Stimulated activated CD4-positive, alpha-beta T cell treated with anti-CD3 and anti-CD28 coated beads, Interleukin-4, amount 100 ng/mL, for 48 hours (primary cell): ENCODE results near the gene CLASP1.
"Not testable (repeated sequence)": the region's sequence is repeated elsewhere in the genome, so short reads cannot be mapped to it uniquely, and the experiment has no call there.

ENCODE experiments used
- DNase-seq, 2 donors: peaks; one replicate each; pipeline ENCODE4 v3.0.0-alpha.2; 2020; ENCODE audit warnings: low read depth in 2 of 2

The CLASP1 gene

DNA sequence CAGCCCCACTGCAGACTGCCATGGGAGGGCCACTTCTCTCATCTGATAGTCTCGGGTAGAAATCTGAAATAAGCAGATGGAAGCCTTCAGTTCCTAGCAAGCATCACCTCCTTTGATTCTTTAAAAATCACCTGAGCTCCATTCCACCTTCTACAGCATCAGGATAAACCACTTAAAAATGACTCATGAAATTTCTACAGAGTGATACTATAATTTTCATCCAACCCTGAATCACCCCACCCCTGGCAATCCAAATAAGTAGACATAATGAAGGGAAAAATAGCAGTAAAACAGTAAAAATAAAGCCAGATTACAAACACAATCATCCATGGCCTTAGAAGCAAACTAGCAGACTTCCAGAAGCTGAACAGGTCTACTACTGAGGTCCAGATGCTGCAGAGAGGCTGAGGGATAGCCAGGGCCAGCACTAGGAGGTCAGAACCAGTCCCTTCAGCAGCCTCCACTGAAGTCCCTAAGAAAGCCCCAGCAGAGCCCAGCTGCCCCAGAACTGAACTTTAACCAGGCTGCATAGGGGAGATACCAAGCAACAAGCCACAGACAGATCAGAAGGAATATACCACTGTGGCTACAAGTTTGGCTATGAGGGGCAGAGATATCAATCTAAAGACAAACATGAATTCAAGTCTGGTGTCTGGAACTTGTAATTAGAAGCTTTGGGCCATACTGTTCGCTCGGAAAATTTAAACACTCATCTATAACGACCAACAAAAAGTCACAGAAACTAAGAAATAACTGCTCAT is 173.3 kb downstream of the CLASP1 start:
- DNase-seq: no peak

DNA sequence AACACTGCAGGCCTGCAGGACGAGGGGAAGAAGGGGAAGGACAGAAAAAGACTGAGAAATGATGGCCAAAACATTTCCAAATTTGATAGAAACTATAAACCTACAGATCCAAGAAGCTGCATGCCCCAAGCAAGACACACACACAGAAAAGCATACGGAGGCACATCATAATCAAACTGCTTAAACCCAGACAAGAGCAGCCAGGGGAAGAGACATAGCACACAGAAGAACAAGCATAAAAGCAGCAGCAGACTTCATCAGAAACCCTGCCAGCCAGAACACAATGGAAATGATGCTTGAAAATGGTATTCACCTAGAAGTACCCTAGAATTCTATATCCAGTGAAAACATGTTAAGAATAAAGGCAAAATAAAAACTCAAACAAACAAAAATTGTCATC is 175.8 kb downstream of the CLASP1 start:
- DNase-seq: no peak

DNA sequence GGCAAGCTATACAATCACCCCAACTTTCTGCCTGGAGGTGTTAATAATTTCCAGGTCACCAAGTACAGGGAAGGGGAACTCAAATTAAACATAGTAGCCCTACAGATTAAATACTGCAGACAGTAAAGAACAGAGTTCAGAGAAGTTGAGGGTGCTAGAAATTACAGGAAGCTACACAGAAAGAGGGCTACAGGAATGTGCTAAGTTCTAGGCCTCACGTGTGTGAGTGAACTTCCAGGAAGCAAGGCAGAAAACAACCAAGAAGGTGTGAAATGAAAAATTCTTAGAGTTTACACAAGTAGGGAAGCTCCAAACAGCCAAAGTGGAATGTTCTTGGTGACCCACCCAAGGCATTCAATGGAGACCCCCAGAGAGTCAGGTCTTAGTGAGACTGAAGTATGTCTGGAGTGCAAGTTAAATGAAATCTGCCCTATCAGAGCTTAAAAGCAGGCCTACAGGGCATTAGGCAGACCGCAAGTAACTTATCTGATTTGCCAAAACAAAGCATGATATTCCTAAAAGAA is 176.7 kb downstream of the CLASP1 start:
- no peak for DNase-seq

- DNase-seq: no peak
Measured at GRCh38 chr2:121471532-121472469, 177.5 kb downstream of the CLASP1 start.

DNA sequence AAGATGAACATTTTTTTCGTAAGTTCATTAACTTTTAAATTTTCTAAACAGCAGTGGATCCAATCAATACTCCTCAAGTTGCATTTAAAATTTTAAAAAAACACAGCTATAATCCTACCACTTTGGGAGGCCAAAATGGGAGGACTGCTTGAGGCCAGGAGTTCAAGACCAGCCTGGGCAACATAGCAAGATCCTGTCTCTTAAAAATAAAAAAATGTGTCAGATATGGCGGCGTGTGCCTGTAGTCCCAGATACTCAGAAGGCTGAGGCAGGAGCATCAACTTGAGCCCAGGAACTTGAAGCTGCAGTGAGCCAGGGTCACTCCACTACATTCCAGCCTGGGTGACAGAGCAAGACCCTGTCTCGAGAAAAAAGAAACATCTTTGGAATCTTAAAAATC is 178.3 kb downstream of the CLASP1 start:
- DNase-seq: no peak

- DNase-seq: no peak
Measured at GRCh38 chr2:121469356-121469755, 179.9 kb downstream of the CLASP1 start.

- no peak for DNase-seq
Measured at GRCh38 chr2:121468936-121469335, 180.3 kb downstream of the CLASP1 start.

- DNase-seq: no peak
Measured at GRCh38 chr2:121459291-121459690, 190.0 kb downstream of the CLASP1 start.

DNA sequence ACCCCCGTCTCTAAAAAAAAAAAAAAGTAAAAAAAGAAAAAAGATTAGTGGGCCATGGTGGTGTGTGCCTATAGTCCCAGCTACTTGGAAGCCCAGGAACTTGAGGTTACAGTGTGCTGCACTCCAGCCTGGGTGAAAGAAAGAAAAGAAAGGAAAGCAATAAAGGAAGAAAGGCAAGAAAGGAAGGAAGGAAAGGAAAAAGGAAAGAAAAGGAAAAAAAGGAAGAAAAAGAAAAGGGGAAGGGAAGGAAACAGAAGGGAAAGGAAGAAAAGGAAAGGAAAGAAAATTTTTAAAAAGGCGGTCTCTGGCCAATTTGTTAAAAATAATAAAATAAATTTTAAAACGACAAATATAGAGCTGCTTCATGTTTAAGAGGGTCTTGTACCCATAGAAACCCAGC is 192.9 kb downstream of the CLASP1 start:
- DNase-seq: no peak

- DNase-seq: no peak
Measured at GRCh38 chr2:121455446-121455845, 193.8 kb downstream of the CLASP1 start.

DNA sequence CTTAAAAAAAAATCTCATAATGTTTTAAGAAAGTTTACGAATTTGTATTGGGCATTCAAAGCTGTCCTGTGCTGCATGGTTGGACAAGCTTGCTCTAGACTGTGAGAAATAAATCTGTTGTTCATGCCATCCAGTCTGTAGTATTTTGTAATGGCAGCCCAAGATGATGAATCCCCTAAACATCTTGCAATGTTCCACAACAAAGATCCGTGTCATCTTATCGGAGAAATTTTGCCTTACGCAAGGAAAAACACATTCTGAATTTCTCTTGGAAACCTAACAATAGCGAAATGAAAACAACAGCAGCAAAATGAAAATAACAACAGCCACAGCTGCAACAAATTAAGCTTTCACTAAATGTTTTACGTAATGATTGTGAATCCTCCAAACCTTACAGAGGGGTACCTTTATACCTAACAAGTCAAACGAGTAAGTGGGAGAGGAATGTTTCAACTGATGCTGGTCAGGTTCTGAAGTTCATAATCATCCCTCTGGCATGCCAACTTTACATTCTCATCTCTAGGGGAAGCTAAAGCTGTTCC is 194.6 kb downstream of the CLASP1 start:
- DNase-seq: no peak

DNA sequence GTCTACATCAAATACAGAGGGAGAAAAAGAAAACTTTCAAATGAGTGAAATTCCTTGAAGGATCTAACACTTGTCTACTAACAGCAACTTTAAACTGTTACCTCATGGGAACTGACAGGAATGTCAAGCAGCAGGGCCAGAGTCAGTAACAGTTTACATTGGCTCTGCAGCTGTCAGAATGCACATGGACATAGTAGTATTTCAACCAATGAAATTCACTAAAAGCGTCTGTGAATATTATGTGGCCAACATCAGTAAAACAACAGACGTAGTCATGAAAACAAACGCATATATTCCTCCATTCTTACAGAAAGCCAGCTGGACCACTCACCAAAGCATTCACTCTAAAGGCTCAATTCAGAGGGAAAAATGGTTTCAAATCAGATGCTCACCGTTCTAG is 197.9 kb downstream of the CLASP1 start:
- no peak for DNase-seq

DNA sequence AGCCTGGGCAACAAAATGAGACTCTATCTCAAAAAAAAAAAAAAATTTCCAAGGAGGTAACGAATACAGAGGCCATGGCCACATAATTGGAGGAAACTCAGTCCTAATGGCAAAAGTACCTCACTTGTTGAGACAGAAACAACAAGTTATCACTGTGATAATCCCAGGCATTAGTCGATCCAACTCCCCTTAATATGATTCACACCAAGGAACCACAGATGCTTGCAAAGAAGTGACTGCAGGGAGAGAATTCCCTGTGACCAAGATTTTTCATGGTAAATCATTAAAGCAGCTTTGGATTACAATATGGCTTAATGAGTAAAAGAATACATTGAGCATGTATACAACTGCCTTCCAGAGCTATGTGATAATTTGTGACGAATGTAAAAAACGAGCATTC is 199.0 kb downstream of the CLASP1 start:
- no peak for DNase-seq

- no peak for DNase-seq
Measured at GRCh38 chr2:121446647-121447241, 202.5 kb downstream of the CLASP1 start.

DNA sequence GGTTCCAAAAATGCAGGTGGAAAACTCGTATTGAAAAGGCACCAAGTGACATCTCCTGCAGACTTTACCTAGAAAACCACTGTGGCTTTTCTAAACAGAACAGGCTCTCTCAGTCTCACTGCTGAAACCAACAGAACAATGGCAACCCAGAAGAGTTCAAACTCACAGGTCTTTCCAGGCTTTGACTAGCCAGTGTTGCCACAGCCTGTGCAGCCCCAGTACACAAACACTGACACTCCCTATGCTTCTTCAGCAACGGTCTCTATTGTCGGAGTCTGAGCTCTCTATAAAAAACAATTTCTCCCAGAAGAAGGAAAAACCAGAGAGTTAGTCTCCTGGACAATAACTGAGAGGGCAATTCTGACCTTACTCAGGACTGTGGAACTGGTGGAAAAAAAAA is 206.4 kb downstream of the CLASP1 start:
- DNase-seq: no peak

DNA sequence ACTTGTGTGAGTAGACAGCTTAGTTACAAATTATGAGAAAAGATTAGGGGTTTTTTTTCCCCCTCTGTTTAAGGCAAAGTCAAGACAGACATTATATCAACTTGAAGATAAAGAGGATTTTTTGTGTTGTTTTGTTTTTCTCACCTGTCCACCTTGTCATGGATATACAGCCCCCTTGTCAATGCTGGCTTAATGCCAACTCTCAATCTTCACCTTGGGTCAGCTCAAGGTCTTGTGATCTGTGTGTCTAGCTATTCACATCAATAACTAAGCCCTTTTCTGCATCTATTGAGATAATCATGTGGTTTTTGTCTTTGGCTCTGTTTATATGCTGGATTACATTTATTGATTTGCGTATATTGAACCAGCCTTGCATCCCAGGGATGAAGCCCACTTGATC is 211.0 kb downstream of the CLASP1 start:
- DNase-seq: not testable (repeated sequence)

DNA sequence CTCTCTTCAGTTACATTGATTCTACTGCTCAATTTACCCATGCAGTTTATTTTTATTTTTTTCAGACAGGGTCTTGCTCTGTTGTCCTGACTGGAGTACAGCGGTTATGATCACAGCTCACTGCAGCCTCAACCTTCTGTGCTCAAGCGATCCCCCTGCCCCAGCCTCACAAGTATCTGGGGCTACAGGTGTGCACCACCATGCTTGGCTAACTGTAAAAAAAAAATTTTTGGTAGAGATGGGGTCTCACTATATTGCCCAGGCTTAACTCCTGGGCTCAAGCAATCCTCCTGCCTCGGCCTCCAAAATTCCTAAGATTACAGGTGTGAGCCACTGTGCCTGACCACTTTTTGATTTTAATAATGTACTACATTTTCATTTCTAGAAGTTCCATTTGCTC is 212.3 kb downstream of the CLASP1 start:
- DNase-seq: no peak

- no peak for DNase-seq
Measured at GRCh38 chr2:121435790-121436189, 213.5 kb downstream of the CLASP1 start.

- DNase-seq: no peak
Measured at GRCh38 chr2:121431214-121431613, 218.0 kb downstream of the CLASP1 start.

- DNase-seq: no peak
Measured at GRCh38 chr2:121429927-121430520, 219.2 kb downstream of the CLASP1 start.

GRCh38 chr2:121429119-121429903 is 220.0 kb downstream of the CLASP1 start:
- no peak for DNase-seq
